ENCODE results near the gene TTLL13. TPM values are rescaled to one million over a fixed set of nuclear protein-coding genes. Genes with fewer than 3 reads are reported as not detected.

The TTLL13 gene
- polyA plus RNA-seq, 6 donors from 2014 or later = 0.11 to 1.4 (median 0.34) TPM; not detected in 2

DNA sequence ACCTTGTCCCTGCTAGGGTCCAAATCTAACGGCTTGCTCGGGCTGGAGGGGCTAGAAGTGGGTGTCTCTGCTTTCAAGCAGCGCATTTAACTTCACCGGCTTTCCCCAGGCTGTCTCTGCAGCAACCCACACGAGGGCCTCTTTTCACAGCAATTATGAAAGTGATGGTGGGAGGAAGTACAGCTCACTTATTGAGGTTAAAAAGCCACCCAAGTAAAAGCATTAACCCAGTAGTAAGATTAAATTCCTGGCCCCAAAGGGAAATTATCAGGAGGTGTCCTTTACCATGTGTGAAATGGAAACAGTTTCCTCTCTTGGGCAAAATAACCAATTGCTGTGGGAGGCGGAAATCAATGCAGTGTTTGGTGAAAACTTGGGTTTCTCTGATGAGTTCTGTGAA lies 57.2 kb downstream of the TTLL13 start:
- H3K9me3 Mint-ChIP-seq = no peaks in the 10 kb centered on the region
- no peak for DNase-seq
- peaks cover 9 to 12% (median 10%) of the 10 kb centered on the region in 3 donors for H3K4me1 Mint-ChIP-seq
- H3K36me3 Mint-ChIP-seq = no peaks in the 10 kb centered on the region
- peak overlapping the region in 2 of 6 donors; percentile 5 to 53 for H3K27ac Mint-ChIP-seq
- H3K27me3 Mint-ChIP-seq = no peaks in the 10 kb centered on the region
- ATAC-seq (ENCODE audit: low read depth in 2 of 2) = peak; percentile 44 to 54
- no peak overlapping the region for H3K4me3 Mint-ChIP-seq

DNA sequence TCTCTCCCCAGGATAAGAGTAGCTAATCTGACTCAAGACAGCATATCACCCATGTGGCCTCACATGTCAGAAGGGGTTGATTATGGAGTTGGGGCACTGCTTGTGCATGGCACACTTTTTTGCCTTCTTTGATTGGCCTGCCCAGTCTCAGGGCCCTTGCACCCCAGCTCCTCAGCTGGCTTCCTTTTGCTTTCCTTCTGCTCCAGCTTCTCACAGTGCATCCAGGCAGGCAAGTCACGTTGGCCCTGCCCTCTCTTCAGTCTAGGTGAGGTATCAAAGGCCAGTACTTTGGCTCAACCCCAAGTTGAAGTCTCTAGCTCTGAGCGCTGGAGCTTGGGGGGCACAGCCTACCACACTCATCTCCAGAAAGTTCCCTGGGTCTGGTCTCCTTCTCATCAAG lies 58.3 kb downstream of the TTLL13 start:
- ATAC-seq (ENCODE audit: low read depth in 2 of 2) (no peak), DNase-seq (no peak)
- Mint-ChIP-seq H3K9me3 (no peaks in the 10 kb centered on the region), H3K4me3 (no peak overlapping the region), H3K27ac (peak overlapping the region in 2 of 6 donors; percentile 4 to 76), H3K36me3 (no peaks in the 10 kb centered on the region), H3K4me1 (peaks cover 9 to 12% (median 10%) of the 10 kb centered on the region in 3 donors), H3K27me3 (no peaks in the 10 kb centered on the region)

DNA sequence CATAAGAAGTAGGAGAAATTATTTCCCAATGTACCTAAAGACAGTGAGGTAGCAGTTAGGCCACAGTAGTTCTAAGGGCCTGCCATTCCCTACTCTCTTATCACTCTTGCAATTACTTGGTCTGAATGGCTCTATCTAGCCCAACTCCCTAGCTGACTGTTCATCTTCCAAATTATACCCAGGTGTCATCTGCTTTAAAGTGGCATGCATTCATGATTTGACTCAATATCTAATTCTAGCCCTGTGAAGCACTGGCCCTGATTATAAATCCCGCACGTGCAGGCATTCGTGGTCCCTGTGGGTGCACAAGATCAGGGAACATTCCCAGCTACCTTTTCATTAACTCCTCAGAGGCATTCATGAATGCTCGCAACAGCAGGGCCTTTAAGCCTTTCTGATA lies 59.7 kb downstream of the TTLL13 start:
- H3K27me3 Mint-ChIP-seq = no peaks in the 10 kb centered on the region
- H3K36me3 Mint-ChIP-seq = no peaks in the 10 kb centered on the region
- H3K4me3 Mint-ChIP-seq = no peak overlapping the region
- DNase-seq = no peak
- ATAC-seq (ENCODE audit: low read depth in 2 of 2) = no peak
- no peak overlapping the region for H3K27ac Mint-ChIP-seq
- H3K4me1 Mint-ChIP-seq = peaks cover 9 to 12% (median 10%) of the 10 kb centered on the region in 3 donors
- H3K9me3 Mint-ChIP-seq = no peaks in the 10 kb centered on the region

Other genes with a start within 250 kb of the TTLL13 start
- 1 to 10 TPM in 5 of 6 donors, under 1 TPM in 1; 0.64 to 2.4 (median 2.0) TPM for gene ZNF710, start 248.2 kb upstream of the TTLL13 start, polyA plus RNA-seq (ENCODE audit: low read depth in 6 of 6)
- 100 to 1,000 TPM in 1 of 6 donors, 10 to 100 TPM in 5; 59.0 to 105 (median 64.5) TPM for gene IDH2, start 147.1 kb upstream of the TTLL13 start, polyA plus RNA-seq (ENCODE audit: low read depth in 6 of 6)
- gene SEMA4B, start 48.2 kb upstream of the TTLL13 start, polyA plus RNA-seq (ENCODE audit: low read depth in 6 of 6) = 100 to 1,000 TPM in 4 of 6 donors, 10 to 100 TPM in 2; 96.8 to 172 (median 103) TPM
- gene CIB1, start 15.6 kb upstream of the TTLL13 start, polyA plus RNA-seq (ENCODE audit: low read depth in 6 of 6) = 100 to 1,000 TPM; 204 to 259 (median 235) TPM
- gene GDPGP1, start 15.3 kb upstream of the TTLL13 start, polyA plus RNA-seq (ENCODE audit: low read depth in 6 of 6) = 1 to 10 TPM in 4 of 6 donors, under 1 TPM in 2; 0.70 to 2.1 (median 1.3) TPM
- gene NGRN, start 16.1 kb downstream of the TTLL13 start, polyA plus RNA-seq (ENCODE audit: low read depth in 6 of 6) = 10 to 100 TPM; 33.6 to 80.2 (median 54.1) TPM
- gene ZNF774, start 102.7 kb downstream of the TTLL13 start, polyA plus RNA-seq (ENCODE audit: low read depth in 6 of 6) = under 1 TPM in 3 of 6 donors, not detected in 3; 0.38 to 0.83 (median 0.40) TPM
- gene IQGAP1, start 138.7 kb downstream of the TTLL13 start, polyA plus RNA-seq (ENCODE audit: low read depth in 6 of 6) = 100 to 1,000 TPM in 5 of 6 donors, 10 to 100 TPM in 1; 96.5 to 182 (median 158) TPM